GM18517 (cell line): ENCODE measurements around the gene EGR1.
"Not testable (repeated sequence)": the region's sequence is repeated elsewhere in the genome, so short reads cannot be mapped to it uniquely, and the experiment has no call there.

Experiments used
- ATAC-seq: cut with Tn5 transposase; IDR thresholded peaks from one replicate; pipeline ENCODE4 v1.9.1; 2021; ENCODE audit warnings: mild to moderate bottlenecking, moderate library complexity; ENCODE audit not compliant: unreplicated experiment

Gene EGR1

GRCh38 chr5:138468966-138469539, 3.8 kb downstream of the EGR1 start:
- ATAC-seq: no peak

- no peak for ATAC-seq
Observed at GRCh38 chr5:138469540-138470321, 4.5 kb downstream of the EGR1 start.

GRCh38 chr5:138470322-138471051, 5.2 kb downstream of the EGR1 start:
- no peak for ATAC-seq

GRCh38 chr5:138471052-138471361, 5.7 kb downstream of the EGR1 start:
- no peak for ATAC-seq

GRCh38 chr5:138472353-138472752, 7.1 kb downstream of the EGR1 start:
- ATAC-seq: no peak

- ATAC-seq: not testable (repeated sequence)
Observed at GRCh38 chr5:138473151-138473550, 7.9 kb downstream of the EGR1 start.

GRCh38 chr5:138476918-138477317, 11.6 kb downstream of the EGR1 start:
- no peak for ATAC-seq

GRCh38 chr5:138482638-138483037, 17.4 kb downstream of the EGR1 start:
- ATAC-seq: no peak

GRCh38 chr5:138488481-138488945, 23.2 kb downstream of the EGR1 start:
- no peak for ATAC-seq

GRCh38 chr5:138489683-138490061, 24.4 kb downstream of the EGR1 start:
- ATAC-seq: no peak

- ATAC-seq: no peak
Observed at GRCh38 chr5:138490648-138491283, 25.5 kb downstream of the EGR1 start.

- no peak for ATAC-seq
Observed at GRCh38 chr5:138491284-138491648, 26.0 kb downstream of the EGR1 start.

- peak; percentile 93 for ATAC-seq
Observed at GRCh38 chr5:138491669-138492559, 26.6 kb downstream of the EGR1 start.

- no peak for ATAC-seq
Observed at GRCh38 chr5:138492560-138493045, 27.3 kb downstream of the EGR1 start.

GRCh38 chr5:138495351-138495750, 30.1 kb downstream of the EGR1 start:
- ATAC-seq: no peak

- no peak for ATAC-seq
Observed at GRCh38 chr5:138498376-138498775, 33.1 kb downstream of the EGR1 start.

GRCh38 chr5:138502121-138502520, 36.8 kb downstream of the EGR1 start:
- no peak for ATAC-seq

- ATAC-seq: no peak
Observed at GRCh38 chr5:138502521-138502920, 37.2 kb downstream of the EGR1 start.

GRCh38 chr5:138503487-138504270, 38.4 kb downstream of the EGR1 start:
- ATAC-seq: no peak

GRCh38 chr5:138504799-138505198, 39.5 kb downstream of the EGR1 start:
- ATAC-seq: no peak
